ENCODE results near the gene MLN.
A peak's percentile ranks its signal among the peaks of the same experiment; 100 is the strongest.

The MLN gene

DNA sequence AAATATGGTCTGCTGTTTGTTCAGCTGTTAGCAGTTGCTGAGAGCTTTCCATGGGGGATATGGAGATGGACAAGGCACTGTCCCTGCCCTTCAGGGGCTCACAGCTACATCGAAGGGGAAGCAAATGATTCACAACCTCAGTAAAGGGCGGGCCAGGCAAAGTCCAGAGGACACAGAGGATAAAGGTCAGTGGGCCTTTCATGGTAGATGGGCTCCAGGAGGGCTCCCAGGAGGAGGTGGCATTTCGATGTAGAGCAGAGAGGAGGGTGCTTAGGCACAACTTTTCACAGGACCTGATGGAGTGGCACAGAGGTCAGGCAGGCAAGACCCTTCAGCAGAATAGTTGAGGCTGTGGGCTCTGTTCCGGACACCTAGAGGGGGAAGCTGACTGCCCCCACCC lies 15.2 kb upstream of the MLN start:
- H3K9me3 ChIP-seq (ENCODE audit: insufficient read depth, low read length): no peaks in the 10 kb centered on the region
- DNase-seq (ENCODE audit: low read depth, low spot score): no peak
- H3K27me3 ChIP-seq (ENCODE audit: insufficient read depth, insufficient read length): no peaks in the 10 kb centered on the region
- no peaks in the 10 kb centered on the region for H3K36me3 ChIP-seq (ENCODE audit: insufficient read depth, insufficient read length, low read length)
- TF ChIP-seq YY1 (IDR thresholded peaks at IDR 0.05; ENCODE audit: insufficient read depth, insufficient read length) (no peak), ZNF274 (IDR thresholded peaks at IDR 0.05; ENCODE audit: low read depth, low read length) (no peak), SUZ12 (IDR thresholded peaks at IDR 0.05; ENCODE audit: extremely low read depth, insufficient read depth, insufficient read length) (no peak)
- peaks cover 17% of the 10 kb centered on the region for H3K4me1 ChIP-seq (ENCODE audit: insufficient read depth, insufficient read length)
- no peak overlapping the region for H3K4me3 ChIP-seq (ENCODE audit: insufficient read length, low read depth)
- H3K9ac ChIP-seq (ENCODE audit: insufficient read length, low read depth): no peak overlapping the region

DNA sequence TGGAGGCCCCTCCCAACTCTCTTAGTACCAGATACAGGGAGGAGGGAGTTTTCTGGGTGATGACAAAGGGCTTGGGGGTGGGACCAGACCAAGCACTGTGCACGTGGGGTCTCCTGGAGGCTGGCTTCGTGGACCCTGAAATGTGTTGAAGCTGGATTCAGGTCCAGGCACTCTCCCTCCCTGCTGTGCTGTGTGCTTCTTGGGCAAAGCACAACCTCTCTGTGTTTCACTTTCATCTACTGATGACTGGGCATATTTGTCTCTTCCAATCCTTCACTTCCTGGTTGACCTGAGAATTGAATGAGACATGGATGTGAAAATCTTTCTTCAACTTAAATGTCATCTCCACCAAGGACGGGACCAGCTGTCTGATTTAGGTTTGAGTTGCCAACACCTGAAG lies 14.5 kb upstream of the MLN start:
- Histone ChIP-seq H3K36me3 (ENCODE audit: insufficient read depth, insufficient read length, low read length) (no peaks in the 10 kb centered on the region), H3K27me3 (ENCODE audit: insufficient read depth, insufficient read length) (no peaks in the 10 kb centered on the region), H3K4me1 (ENCODE audit: insufficient read depth, insufficient read length) (peaks cover 19% of the 10 kb centered on the region), H3K9ac (ENCODE audit: insufficient read length, low read depth) (no peak overlapping the region), H3K9me3 (ENCODE audit: insufficient read depth, low read length) (no peaks in the 10 kb centered on the region), H3K4me3 (ENCODE audit: insufficient read length, low read depth) (no peak overlapping the region)
- DNase-seq (ENCODE audit: low read depth, low spot score): no peak
- TF ChIP-seq YY1 (IDR thresholded peaks at IDR 0.05; ENCODE audit: insufficient read depth, insufficient read length) (no peak), SUZ12 (IDR thresholded peaks at IDR 0.05; ENCODE audit: extremely low read depth, insufficient read depth, insufficient read length) (no peak), ZNF274 (IDR thresholded peaks at IDR 0.05; ENCODE audit: low read depth, low read length) (no peak)

DNA sequence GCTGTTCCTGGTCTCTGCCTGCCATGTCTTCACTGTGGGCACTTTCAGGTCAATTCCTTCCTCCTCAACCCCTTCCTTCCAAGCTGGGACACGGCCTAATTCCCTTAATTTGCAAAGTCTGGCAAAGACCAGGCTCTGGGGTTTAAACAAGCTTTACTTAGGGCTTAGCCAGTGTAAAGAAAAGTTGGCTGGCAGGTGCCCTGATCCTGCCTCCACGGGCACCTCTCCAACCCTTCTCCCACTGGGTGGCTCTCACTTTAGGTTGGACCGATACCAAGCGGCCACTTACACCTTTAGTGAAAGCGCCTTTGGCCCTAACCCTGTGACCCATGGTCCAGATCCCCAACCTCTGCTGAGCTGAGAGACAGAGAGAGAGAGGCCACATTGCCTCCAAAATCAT lies 13.7 kb upstream of the MLN start:
- H3K4me3 ChIP-seq (ENCODE audit: insufficient read length, low read depth): no peak overlapping the region
- H3K4me1 ChIP-seq (ENCODE audit: insufficient read depth, insufficient read length): peaks cover 17% of the 10 kb centered on the region
- TF ChIP-seq YY1 (IDR thresholded peaks at IDR 0.05; ENCODE audit: insufficient read depth, insufficient read length): no peak
- no peak for TF ChIP-seq ZNF274 (IDR thresholded peaks at IDR 0.05; ENCODE audit: low read depth, low read length)
- TF ChIP-seq SUZ12 (IDR thresholded peaks at IDR 0.05; ENCODE audit: extremely low read depth, insufficient read depth, insufficient read length): no peak
- no peaks in the 10 kb centered on the region for H3K9me3 ChIP-seq (ENCODE audit: insufficient read depth, low read length)
- H3K9ac ChIP-seq (ENCODE audit: insufficient read length, low read depth): no peak overlapping the region
- H3K27me3 ChIP-seq (ENCODE audit: insufficient read depth, insufficient read length): no peaks in the 10 kb centered on the region
- no peaks in the 10 kb centered on the region for H3K36me3 ChIP-seq (ENCODE audit: insufficient read depth, insufficient read length, low read length)
- no peak for DNase-seq (ENCODE audit: low read depth, low spot score)

DNA sequence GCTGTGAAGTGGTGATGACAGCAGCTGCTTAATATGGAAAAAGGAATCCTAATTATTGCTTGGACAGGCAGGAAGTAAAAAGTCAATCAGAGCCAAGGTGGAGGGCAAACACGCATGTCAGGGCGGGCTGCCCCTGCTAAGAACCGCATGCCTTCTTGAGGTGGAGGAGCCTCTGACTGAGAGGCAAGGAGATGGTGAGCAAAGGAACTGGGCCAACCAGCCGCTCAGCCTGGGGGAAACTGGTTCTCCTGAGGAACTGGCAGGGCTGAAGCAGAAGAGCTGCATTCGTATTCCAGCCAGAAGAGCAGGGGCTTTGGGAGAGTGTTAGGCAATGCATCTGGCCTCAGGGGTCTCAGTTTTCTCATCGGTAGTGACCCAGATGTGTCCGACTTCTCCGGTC lies 13.1 kb upstream of the MLN start:
- H3K4me3 ChIP-seq (ENCODE audit: insufficient read length, low read depth): no peak overlapping the region
- H3K9me3 ChIP-seq (ENCODE audit: insufficient read depth, low read length): no peaks in the 10 kb centered on the region
- peaks cover 22% of the 10 kb centered on the region for H3K4me1 ChIP-seq (ENCODE audit: insufficient read depth, insufficient read length)
- TF ChIP-seq SUZ12 (IDR thresholded peaks at IDR 0.05; ENCODE audit: extremely low read depth, insufficient read depth, insufficient read length) (no peak), YY1 (IDR thresholded peaks at IDR 0.05; ENCODE audit: insufficient read depth, insufficient read length) (no peak), ZNF274 (IDR thresholded peaks at IDR 0.05; ENCODE audit: low read depth, low read length) (no peak)
- H3K36me3 ChIP-seq (ENCODE audit: insufficient read depth, insufficient read length, low read length): no peaks in the 10 kb centered on the region
- DNase-seq (ENCODE audit: low read depth, low spot score): no peak
- no peak overlapping the region for H3K9ac ChIP-seq (ENCODE audit: insufficient read length, low read depth)
- no peaks in the 10 kb centered on the region for H3K27me3 ChIP-seq (ENCODE audit: insufficient read depth, insufficient read length)

DNA sequence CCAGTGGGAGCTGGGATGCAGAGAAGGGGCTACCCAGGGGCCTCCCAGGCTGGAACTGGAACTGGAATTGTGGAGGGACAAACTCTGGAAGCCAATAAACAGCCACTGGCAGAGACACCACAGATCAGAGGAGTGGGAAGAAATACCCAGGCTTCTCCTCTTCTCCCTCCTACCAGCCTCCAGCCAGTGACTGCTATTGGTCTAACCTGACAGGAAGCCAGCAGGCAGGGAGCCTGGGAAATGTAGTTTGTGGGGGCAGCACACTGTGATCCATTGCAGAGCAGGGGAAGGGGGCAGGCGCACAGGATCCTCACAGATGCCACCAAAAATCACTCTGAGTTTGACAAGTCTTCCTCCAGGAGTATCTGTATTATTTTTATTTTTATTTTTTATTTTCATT lies 12.1 kb upstream of the MLN start:
- H3K9me3 ChIP-seq (ENCODE audit: insufficient read depth, low read length): no peaks in the 10 kb centered on the region
- H3K9ac ChIP-seq (ENCODE audit: insufficient read length, low read depth): no peak overlapping the region
- H3K27me3 ChIP-seq (ENCODE audit: insufficient read depth, insufficient read length): no peaks in the 10 kb centered on the region
- no peak overlapping the region for H3K4me3 ChIP-seq (ENCODE audit: insufficient read length, low read depth)
- no peaks in the 10 kb centered on the region for H3K36me3 ChIP-seq (ENCODE audit: insufficient read depth, insufficient read length, low read length)
- TF ChIP-seq ZNF274 (IDR thresholded peaks at IDR 0.05; ENCODE audit: low read depth, low read length) (no peak), SUZ12 (IDR thresholded peaks at IDR 0.05; ENCODE audit: extremely low read depth, insufficient read depth, insufficient read length) (no peak)
- DNase-seq (ENCODE audit: low read depth, low spot score): no peak
- H3K4me1 ChIP-seq (ENCODE audit: insufficient read depth, insufficient read length): peaks cover 26% of the 10 kb centered on the region

DNA sequence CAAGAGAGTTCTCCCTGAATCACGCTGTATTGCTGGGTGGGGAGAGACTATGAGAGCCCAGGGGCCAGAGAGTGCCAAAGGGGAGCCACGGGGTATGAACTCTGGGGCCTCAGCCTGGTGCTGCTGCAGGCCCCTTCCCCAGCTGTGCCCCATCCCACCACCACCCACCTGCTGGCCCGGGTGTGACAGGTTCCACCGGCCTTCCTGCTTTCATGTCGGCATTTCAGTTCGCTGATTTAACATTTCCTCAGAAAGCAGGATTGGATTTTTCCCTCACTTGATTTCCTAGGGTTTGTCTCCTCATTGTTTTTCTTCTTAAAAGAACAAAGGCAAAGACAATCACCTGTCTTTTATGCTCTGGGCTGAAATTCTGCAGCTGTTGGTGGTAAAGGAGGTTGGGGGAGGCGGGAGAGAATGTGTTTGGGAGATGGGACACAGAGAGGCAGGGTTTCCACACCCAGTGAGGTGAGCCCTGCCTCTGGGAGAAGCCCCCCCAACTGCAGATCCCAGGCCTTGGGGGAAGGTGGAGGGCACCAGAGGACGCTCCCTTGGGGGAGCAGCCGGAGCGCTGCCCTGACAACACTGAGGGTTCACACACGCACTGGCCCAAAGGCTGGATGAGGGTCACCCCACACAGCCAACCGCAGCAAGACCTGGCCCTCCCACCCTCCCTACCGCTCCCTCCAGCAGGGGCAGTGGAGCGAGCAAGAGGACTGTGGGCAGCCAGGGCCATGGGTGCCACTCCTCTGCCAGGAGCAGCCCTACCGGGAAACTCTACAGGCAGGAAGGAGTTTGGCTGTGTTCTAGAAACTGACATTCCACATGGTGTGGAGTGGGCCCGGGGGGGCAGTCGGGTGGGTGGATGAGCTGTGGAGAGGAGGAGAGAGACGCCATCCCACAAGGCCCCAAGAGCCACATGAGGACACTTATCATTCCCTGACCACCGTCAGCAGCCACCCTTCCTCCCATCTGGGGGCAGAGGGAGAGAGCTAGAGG lies 10.5 kb upstream of the MLN start:
- TF ChIP-seq YY1 (IDR thresholded peaks at IDR 0.05; ENCODE audit: insufficient read depth, insufficient read length) (no peak), ZNF274 (IDR thresholded peaks at IDR 0.05; ENCODE audit: low read depth, low read length) (no peak)
- no peak for DNase-seq (ENCODE audit: low read depth, low spot score)
- no peaks in the 10 kb centered on the region for H3K9me3 ChIP-seq (ENCODE audit: insufficient read depth, low read length)
- H3K36me3 ChIP-seq (ENCODE audit: insufficient read depth, insufficient read length, low read length): no peaks in the 10 kb centered on the region
- peak overlapping the region; percentile 18 for H3K9ac ChIP-seq (ENCODE audit: insufficient read length, low read depth)
- H3K27me3 ChIP-seq (ENCODE audit: insufficient read depth, insufficient read length): no peaks in the 10 kb centered on the region
- H3K4me3 ChIP-seq (ENCODE audit: insufficient read length, low read depth): no peak overlapping the region
- H3K4me1 ChIP-seq (ENCODE audit: insufficient read depth, insufficient read length): peaks cover 25% of the 10 kb centered on the region

DNA sequence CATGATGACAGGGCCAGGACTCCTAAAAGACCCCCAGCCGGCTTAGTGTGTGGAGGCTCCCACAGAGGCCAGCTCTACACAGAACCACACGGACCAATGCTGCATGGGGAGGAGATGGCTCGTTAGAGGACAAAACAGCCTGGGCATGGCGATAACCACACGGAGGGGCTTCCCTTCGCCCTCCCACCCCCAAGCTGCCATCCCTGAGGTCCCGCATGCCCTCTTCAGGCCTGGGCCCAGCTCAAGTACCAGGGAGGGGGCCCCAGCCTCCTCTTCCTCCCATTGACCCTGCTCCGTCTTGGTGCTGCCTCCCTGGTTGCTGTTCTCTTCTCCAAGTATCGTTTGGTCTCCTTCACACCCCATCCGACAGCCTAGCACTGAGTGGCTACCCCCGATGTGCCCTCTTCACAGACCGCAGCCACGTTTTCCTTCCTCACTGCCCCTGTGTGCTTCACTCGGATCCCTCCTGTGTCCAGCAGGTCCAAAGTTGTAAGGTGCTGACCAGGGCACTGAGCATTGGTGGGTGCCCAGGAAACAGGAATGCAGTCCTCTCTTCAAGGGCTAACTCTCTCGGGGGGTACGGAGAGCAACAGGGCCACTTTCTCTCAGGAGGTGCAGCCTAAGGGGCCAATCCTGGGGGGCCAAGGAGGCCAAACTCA lies 9.6 kb upstream of the MLN start:
- Histone ChIP-seq H3K27me3 (ENCODE audit: insufficient read depth, insufficient read length) (no peaks in the 10 kb centered on the region), H3K4me3 (ENCODE audit: insufficient read length, low read depth) (no peak overlapping the region), H3K4me1 (ENCODE audit: insufficient read depth, insufficient read length) (peaks cover 25% of the 10 kb centered on the region), H3K9ac (ENCODE audit: insufficient read length, low read depth) (peak overlapping the region; percentile 24), H3K9me3 (ENCODE audit: insufficient read depth, low read length) (no peaks in the 10 kb centered on the region), H3K36me3 (ENCODE audit: insufficient read depth, insufficient read length, low read length) (no peaks in the 10 kb centered on the region)
- no peak for DNase-seq (ENCODE audit: low read depth, low spot score)
- TF ChIP-seq ZNF274 (IDR thresholded peaks at IDR 0.05; ENCODE audit: low read depth, low read length) (no peak), SUZ12 (IDR thresholded peaks at IDR 0.05; ENCODE audit: extremely low read depth, insufficient read depth, insufficient read length) (no peak), YY1 (IDR thresholded peaks at IDR 0.05; ENCODE audit: insufficient read depth, insufficient read length) (no peak)
